ENCODE data around the gene CCDC102B.
"Not testable (repeated sequence)": the region's sequence is repeated elsewhere in the genome, so short reads cannot be mapped to it uniquely, and the experiment has no call there.

CCDC102B gene

DNA sequence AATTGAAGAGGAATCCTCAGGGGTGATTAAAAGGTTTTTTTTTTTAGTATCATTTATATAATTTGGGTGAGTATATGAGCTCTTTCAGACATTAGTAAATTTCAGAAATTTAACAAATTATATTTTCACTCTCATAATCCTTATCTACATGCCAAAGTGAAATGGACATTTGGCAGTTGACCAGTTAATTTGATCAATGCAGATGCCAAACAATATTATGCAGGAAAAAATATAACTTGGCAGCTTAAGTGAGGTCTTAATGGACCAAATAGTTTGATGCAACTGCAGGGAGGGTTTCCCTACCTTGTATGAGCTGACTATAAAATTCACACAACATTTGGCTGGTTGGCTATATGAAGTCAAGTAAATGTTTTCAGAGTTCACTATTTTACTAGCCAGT lies 185.2 kb downstream of the CCDC102B start:
- DNase-seq = no peak

DNA sequence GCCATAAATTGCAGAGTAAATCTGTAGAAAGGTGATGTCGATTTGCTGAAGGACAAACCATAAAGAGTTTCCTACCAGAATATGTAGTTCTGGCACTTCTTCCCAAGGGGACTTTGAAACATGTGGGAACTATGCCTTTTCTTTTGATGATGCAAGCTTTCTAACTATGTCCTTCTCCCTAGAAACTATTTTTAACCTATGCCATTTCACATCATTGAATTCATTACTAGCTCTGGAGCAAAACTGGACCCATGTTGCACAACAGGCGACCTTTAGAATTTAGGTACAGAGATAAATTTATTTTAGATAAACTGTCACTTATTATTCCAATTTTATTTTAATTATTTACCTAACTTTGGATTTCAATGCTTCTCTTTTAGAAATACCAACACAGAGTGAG lies 186.5 kb downstream of the CCDC102B start:
- peak; percentile 14 for DNase-seq

DNA sequence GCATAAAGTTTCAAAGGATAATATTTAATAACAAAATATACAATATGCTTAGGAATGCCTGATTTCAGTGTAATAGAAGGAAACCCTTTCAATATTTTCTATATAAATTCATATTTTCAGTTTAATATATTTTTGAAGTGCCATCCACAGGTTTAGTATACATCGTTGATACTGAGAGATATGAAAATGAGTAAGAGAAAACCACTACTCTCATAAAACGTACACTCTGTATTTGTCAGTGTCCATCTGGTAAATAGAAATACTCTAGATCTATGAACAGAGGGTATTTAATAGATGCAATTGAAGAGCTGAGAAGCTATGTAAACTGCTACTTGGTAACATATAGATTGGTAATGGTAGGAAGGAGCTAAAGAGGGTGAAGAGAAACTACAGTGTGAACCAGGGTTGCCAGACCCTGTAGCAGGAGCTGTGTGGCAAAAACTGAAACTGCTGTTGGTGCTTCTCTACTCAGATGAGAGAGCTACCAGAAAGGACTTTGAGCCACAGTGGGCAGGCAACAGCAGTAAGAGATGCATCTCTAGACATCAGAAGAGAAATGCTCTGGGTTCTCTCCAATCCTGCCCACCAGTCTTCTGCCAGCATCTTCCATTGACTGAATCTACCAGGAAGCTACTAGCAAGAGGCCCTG lies 187.4 kb downstream of the CCDC102B start:
- no peak for DNase-seq

DNA sequence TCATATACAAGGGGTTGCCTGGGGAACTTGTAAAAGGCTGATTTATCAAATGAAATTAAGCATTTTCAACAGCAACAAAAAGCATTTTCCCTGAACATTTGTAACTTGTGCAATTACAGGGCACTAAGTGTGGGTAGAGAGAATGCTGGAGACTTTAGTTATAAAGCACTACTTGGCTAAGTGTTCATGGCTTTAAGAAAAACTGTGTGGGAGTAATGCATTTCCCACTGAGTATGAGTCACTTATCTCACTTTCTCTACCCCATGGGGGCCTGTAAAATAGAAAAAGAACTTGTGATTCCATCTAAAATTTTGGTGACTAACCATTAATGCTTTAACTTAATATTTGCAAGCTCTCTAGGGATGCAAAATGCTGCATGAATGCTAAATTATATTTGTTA lies 193.4 kb downstream of the CCDC102B start:
- DNase-seq = peak; percentile 48

- DNase-seq = no peak
Measured at GRCh38 chr18:68992719-68993482, 195.0 kb downstream of the CCDC102B start.

DNA sequence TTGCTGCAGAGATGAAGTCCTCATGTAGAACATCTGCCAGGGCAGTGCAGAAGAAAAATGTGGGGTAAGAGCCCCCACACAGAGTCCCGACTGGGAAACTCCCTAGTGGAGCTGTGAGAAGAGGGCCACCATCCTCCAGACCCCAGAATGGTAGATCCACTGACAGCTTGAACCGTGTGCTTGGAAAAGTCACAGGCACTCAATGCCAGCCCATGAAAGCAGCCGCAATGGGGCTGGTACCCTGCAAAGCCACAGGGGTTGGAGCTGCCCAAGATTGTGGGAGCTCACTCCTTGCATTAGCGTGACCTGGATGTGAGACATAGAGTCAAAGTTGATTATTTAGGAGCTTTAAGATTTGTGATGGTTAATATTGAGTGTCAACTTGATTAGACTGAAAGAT lies 197.8 kb downstream of the CCDC102B start:
- DNase-seq = no peak

DNA sequence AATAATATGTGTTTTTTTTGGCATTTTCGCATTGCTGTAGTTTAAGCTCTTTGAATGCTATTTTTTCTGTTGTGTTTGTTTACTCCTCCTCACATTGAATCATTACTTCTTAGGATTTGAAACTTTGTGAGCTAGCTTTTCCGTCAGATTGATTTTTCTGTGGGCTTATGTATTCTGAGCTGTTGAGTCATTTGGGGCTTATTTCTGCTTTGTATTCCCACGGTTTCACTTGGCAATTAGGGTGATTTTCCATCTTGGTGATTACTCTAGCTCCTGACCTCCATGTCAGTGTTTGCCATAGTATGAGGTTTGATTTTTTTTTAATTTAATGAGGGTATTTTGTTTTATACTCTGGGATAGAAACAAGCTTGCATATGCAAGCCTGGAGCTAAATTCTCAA lies 200.0 kb downstream of the CCDC102B start:
- no peak for DNase-seq

DNA sequence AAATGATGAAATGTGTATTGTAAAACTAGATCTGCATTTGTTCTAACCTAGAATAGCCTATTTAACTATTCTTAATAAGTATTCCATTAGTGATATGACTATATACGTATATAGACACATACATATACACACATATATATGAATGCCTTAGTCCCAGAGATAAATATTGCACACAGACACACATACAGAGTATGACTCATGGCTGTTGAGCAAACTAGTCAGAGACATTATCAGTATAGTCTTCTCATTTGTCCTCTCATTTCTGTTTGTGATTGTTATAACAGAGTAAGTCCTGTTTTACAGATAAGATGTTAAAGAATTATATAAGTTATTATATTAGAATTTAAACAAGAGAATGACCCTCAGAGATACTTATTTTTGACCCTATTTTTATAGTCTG lies 202.5 kb downstream of the CCDC102B start:
- DNase-seq = no peak

DNA sequence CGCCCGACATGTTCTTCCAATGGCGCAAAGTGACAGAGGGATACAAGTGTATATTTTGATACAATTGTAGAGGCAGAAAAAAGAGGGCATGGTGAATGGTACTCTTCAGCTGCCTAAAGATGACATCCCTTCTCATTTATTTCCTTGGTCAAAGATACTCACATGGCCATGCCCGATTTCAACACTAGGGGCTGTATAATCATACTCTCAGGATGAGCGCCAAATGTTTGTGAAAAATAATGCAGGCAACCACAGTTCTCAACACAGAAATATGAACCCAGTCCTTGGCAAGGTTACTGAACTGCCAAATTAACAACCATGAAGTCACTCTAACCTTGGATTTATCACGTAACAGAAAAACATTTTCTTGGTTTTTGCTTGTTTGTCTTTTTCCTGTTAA lies 204.4 kb downstream of the CCDC102B start:
- DNase-seq = no peak

DNA sequence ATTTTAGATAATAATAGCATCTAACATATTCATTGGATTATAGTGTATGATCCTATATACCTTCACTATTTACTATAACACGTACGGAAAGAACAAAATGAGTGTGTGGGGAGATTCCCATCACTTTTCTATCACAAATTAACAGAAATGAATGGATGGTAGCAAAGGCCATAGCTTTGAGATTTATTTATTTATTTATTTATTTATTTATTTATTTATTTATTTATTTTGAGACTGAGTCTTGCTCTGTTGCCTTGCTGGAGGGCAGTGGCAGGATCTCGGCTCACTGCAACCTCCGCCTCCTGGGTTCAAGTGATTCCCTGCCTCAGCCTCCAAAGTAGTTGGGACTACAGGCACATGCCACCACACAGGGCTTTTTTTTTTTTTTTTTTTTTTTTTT lies 208.3 kb downstream of the CCDC102B start:
- not testable (repeated sequence) for DNase-seq

GRCh38 chr18:69008538-69008937 lies 210.7 kb downstream of the CCDC102B start:
- no peak for DNase-seq

DNA sequence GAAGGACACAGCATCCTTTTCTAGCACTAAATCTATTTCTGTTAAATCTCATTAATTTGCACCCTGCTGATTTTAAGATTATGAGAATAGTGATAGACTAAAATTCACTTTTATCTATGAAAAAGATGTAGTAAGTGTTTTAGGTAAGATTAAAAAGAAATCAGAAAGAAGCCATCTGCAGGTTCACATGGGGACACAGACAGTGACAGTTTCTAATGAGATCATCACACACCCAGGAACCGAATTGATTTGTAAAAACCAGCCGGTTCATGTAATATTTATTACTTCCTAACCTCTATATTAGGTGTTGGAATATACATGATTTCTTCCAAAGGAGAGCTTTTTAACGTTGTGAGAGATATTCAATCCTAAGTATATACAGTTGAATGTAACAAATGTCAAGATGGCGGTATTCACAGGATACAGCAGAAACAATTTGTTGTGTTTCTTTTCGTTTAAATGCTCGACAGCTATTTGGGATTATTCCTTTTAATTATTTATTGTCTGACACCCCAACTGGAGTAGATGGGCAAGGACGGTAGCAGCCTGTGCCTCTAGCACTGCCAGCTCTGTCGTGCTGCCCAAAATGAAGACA lies 223.4 kb downstream of the CCDC102B start:
- DNase-seq = no peak

GRCh38 chr18:69022426-69022825 lies 224.5 kb downstream of the CCDC102B start:
- DNase-seq = no peak

DNA sequence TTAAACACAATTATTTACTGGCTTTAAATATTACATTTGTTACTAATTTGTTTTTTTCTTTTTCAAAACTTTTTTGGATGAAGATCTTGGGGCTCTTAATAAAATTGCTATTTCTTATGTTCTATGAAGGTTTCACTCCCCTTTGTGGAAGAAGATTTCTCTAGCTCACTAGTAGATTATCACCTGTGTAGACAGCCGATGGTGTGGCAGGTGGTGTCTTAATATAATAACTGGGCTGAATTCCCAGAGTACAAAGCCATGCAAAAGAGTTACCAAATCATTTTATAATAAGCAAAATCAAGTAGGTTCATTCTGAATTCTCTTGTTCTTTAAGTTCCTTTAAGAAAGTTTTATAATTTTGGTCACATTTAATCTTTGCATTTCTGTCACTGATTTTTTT lies 233.7 kb downstream of the CCDC102B start:
- no peak for DNase-seq

DNA sequence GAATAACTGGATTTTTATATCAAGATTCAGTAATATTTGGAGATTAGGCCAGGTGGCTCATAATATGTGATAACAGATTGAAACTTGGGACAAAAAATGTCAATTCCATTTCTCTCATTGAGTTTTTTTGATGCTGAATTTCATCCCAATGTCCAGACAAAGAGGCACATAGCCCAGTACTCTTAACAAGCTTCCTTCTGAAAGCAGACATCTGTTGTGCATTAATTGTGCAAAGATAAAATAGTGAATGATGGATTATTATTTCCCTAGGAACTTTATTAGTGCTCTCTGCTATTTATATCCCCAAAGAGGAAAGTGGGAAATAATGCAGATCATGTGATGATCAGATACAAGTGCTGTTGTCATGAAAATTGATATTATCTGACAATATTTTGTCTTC lies 234.1 kb downstream of the CCDC102B start:
- DNase-seq = no peak

DNA sequence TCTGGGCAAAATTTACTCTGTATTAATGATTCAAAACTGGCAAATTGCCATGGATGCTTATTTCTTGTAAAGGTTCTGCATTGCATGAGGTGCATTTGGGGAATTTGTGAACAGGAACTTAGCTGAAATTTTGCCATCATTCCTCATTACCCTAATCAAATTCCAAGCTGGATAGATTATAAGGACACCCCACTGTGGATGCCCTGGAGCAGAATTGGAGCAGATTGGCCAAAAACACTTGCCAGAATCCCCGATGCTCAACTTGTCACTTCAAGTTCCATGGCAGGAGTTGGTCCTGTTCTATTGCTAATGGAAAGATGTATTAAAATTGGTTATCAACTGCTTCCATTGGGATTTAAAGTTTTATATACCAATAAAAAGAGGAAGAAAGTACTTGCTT lies 237.9 kb downstream of the CCDC102B start:
- DNase-seq = no peak

DNA sequence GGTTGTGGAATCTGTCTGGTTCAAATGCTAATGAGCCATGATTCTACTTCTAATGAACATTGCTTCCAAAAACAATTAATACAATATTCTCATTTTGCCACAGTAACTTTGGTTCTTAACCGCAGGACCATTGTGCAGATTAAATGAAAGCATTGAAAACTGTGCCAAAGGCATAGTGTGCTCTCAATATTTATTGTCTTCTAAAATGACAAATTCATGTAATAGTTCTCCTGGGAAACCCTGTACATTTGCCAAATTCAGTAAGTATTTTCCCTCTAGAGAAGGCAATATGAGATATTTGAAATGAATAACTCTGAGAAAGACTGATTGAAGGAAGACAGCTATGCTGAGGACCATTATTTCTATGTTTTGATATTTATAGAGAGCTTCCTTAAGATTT lies 246.3 kb downstream of the CCDC102B start:
- no peak for DNase-seq

DNA sequence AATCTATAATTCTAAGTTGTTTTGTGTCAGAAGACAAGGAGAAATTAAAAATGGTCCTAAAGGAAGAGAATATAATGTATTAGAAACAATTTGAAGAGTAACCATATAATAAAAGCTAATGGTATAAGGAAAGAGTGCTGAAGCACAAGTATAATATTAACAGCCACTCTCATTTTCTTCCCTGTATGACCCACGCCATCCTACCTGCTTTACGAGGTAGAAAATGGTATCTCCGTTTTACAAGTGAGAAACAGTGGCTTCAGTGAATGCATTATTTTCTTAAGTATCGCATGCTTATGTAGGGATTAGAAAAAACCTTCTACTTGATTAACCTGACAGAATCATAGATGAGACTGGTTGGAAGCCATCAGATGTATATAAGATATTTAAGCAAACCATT lies 266.2 kb downstream of the CCDC102B start:
- DNase-seq = no peak

GRCh38 chr18:69067048-69067447 lies 269.2 kb downstream of the CCDC102B start:
- DNase-seq = no peak

DNA sequence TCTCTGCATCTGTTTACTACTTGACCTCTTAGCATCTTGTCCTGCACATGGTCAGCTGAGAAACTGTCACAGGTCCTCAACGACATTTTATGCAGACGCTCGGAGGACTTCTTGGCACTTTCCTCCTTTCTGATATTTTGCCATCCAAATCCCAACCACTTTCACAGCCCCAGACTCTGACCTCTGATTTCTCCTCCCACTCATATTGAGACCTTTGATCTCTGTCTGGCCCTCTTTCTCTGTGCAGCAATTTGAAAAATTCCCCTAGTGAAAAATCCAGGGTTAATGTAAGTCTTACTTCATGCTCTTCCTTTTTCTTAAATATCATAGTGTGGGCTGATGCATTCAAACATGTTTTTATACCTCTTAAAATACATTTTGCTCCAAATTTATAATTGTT lies 273.8 kb downstream of the CCDC102B start:
- DNase-seq = no peak

GRCh38 chr18:69081846-69082245 lies 284.0 kb downstream of the CCDC102B start:
- no peak for DNase-seq

DNA sequence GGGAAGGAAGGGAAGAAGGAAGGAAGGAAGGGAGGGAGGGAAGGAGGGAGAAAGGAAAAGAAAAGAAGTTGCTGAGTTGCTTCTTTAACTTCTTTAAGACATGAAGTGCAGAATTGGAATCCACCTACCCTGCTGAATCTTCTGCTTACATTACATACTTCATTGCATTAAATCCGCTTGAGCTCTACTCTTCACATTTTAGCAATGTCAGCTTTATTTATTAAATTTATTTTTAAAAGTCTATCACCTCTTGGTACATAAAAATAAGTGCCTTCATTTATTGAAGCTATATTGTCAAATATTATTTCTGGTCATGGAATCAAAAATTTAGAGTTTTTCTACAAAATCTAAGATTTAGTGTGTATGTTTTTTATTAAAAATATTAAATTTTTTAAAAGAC lies 284.6 kb downstream of the CCDC102B start:
- no peak for DNase-seq

- DNase-seq = no peak
Measured at GRCh38 chr18:69085951-69086350, 288.1 kb downstream of the CCDC102B start.

DNA sequence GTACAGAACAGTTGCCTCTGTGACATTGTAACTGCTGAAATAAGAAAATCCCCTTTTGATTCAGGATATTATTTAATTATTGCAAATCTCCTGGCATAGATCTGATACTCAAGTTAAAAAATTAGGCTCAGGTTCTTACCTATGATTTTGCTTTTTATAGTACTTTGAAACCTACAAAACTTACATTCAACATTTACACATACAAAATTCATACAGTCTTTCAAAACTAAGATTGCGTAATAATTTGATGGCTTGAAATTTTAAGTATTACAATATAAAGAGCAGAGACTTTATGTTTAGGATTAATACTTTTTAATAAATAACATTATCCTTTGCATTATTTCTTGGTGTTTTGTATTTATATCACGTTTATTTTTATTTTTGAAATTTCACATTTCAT lies 291.1 kb downstream of the CCDC102B start:
- DNase-seq = no peak

Measured in fibroblast of skin of right quadriceps (primary cell).